CD4-positive, alpha-beta memory T cell (primary cell): ENCODE measurements around the gene OGFR. TPM values are rescaled to one million over a fixed set of nuclear protein-coding genes. Genes with fewer than 3 reads are reported as not detected.

Source experiments
- CTCF ChIA-PET: fragments of 350-600 bp; sonication (Branson Sonifier 250); formaldehyde crosslinking; loops from one replicate; lab custom pipeline; 2021; ENCODE audit warnings: inconsistent platforms; ENCODE audit not compliant: partially characterized antibody; lab: Charles Lee
- POLR2A ChIA-PET: fragments of 350-600 bp; sonication (Branson Sonifier 250); formaldehyde crosslinking; loops from one replicate; lab custom pipeline; 2021; ENCODE audit not compliant: partially characterized antibody; lab: Charles Lee
- DNase-seq, 5 donors: peaks; one replicate each; pipeline versions ENCODE4 v3.0.0 to v3.0.0-alpha.2; 2020 to 2022; ENCODE audit warnings: mixed read lengths in 1 of 5
- H3K27ac ChIP-seq: one replicate; pipeline ENCODE4 v1.7.0; 2013; ENCODE audit warnings: low read depth, low read length
- H3K27me3 ChIP-seq: 2 replicates; pipeline ENCODE4 v1.7.0; 2013; ENCODE audit warnings: mild to moderate bottlenecking, low read length, moderate library complexity; ENCODE audit not compliant: insufficient read depth
- H3K36me3 ChIP-seq: 2 replicates; pipeline ENCODE4 v1.7.0; 2013; ENCODE audit warnings: mild to moderate bottlenecking, low read length, moderate library complexity; ENCODE audit not compliant: insufficient read depth
- H3K4me1 ChIP-seq: 2 replicates; pipeline ENCODE4 v1.7.0; 2013; ENCODE audit warnings: mild to moderate bottlenecking, low read length, moderate library complexity; ENCODE audit not compliant: insufficient read depth
- H3K4me3 ChIP-seq, 2 donors: one replicate each; pipeline ENCODE4 v1.7.0; 2013; ENCODE audit warnings: low read length in 2 of 2, mild to moderate bottlenecking in 1 of 2
- H3K9me3 ChIP-seq, 2 donors: one replicate each; pipeline ENCODE4 v1.7.0; 2013; ENCODE audit warnings: low read length in 2 of 2, control low read depth in 1 of 2; ENCODE audit not compliant: control insufficient read depth in 1 of 2
- H3K27ac Mint-ChIP-seq, 7 donors: one replicate each; pipeline ENCODE4 v1.8.0; 2020 to 2021; ENCODE audit warnings: mixed read lengths in 7 of 7, mild to moderate bottlenecking in 6 of 7, inconsistent platforms in 3 of 7, moderate library complexity in 3 of 7
- H3K27me3 Mint-ChIP-seq, 2 donors: one replicate each; pipeline ENCODE4 v1.8.0; 2020 to 2021; ENCODE audit warnings: mixed read lengths in 2 of 2
- H3K36me3 Mint-ChIP-seq, 2 donors: one replicate each; pipeline ENCODE4 v1.8.0; 2020 to 2021; ENCODE audit warnings: mixed read lengths in 2 of 2, inconsistent platforms in 1 of 2, mild to moderate bottlenecking in 1 of 2
- H3K4me1 Mint-ChIP-seq, 4 donors: one replicate each; pipeline ENCODE4 v1.8.0; 2020 to 2021; ENCODE audit warnings: mixed read lengths in 4 of 4, mild to moderate bottlenecking in 1 of 4
- H3K4me3 Mint-ChIP-seq, 8 donors: one replicate each; pipeline ENCODE4 v1.8.0; 2020 to 2021; ENCODE audit warnings: mixed read lengths in 8 of 8, mild to moderate bottlenecking in 7 of 8, moderate library complexity in 6 of 8, inconsistent platforms in 3 of 8
- H3K9me3 Mint-ChIP-seq, 8 donors: one replicate each; pipeline ENCODE4 v1.8.0; 2020 to 2021; ENCODE audit warnings: mixed read lengths in 8 of 8, mild to moderate bottlenecking in 5 of 8, inconsistent platforms in 3 of 8, moderate library complexity in 1 of 8
- intact Hi-C: fragments of 100-400 bp; cut with micrococcal nuclease; formaldehyde crosslinking; loops from one replicate; pipeline ENCODE4 v1.15.1; 2023
- polyA plus RNA-seq, 2 donors: library from polyadenylated mRNA; unstranded; fragments of 300-500 nt; fragmentation: Illumina TruSeq; gene quantifications; one replicate each; pipeline ENCODE4 v1.2.3, GENCODE V29; 2021
- total RNA-seq, 2 experiments: library from RNA; stranded (reverse); gene quantifications; one replicate each; pipeline ENCODE4 v1.2.3, GENCODE V29; 2021

The OGFR gene
- total and polyA plus RNA-seq, 4 experiments from 2014 or later: 13.8 to 75.9 (median 69.4) TPM

- H3K36me3 ChIP-seq: peaks cover 37% of the 10 kb centered on the region
- no peaks in the 10 kb centered on the region for H3K9me3 Mint-ChIP-seq
- POLR2A ChIA-PET: interaction anchor here (1.9 to 3.0 kb wide), 3 partner anchors 14 to 70 kb away, joined by 8 to 31 read pairs (median 9); partner anchors contain the start of gene MRGBP
Observed at GRCh38 chr20:62809530-62810428, 5.1 kb downstream of the OGFR start.

GRCh38 chr20:62811320-62811719, 6.7 kb downstream of the OGFR start:
- intact Hi-C loops: no loop called here
- peaks cover 38% of the 10 kb centered on the region for H3K4me1 ChIP-seq
- H3K36me3 ChIP-seq: peaks cover 37% of the 10 kb centered on the region
- H3K4me3 ChIP-seq: no peak overlapping the region
- DNase-seq: no peak
- no peak overlapping the region for H3K4me3 Mint-ChIP-seq
- H3K27me3 ChIP-seq: peaks cover 4% of the 10 kb centered on the region
- H3K4me1 Mint-ChIP-seq: peaks cover 8 to 34% (median 21%) of the 10 kb centered on the region in 4 donors
- peaks cover 5 to 29% of the 10 kb centered on the region in 2 donors for H3K36me3 Mint-ChIP-seq
- no peak overlapping the region for H3K27ac Mint-ChIP-seq
- H3K27ac ChIP-seq: no peak overlapping the region
- ChIA-PET POLR2A (interaction anchor here (1.1 to 2.6 kb wide), 2 partner anchors 17 to 51 kb away, joined by 3 to 8 read pairs; no protein-coding TSS in a partner anchor), CTCF (no interaction called here)
- peaks cover 8 to 9% of the 10 kb centered on the region in 2 donors for H3K27me3 Mint-ChIP-seq
- H3K9me3 ChIP-seq: no peaks in the 10 kb centered on the region
- no peaks in the 10 kb centered on the region for H3K9me3 Mint-ChIP-seq

More at GRCh38 chr20:62809530-62810428, 5.1 kb downstream of the OGFR start:
- Histone ChIP-seq H3K27ac (no peak overlapping the region), H3K9me3 (no peaks in the 10 kb centered on the region), H3K27me3 (no peaks in the 10 kb centered on the region), H3K4me1 (peaks cover 31% of the 10 kb centered on the region), H3K4me3 (no peak overlapping the region)
- H3K27ac Mint-ChIP-seq: no peak overlapping the region
- H3K4me3 Mint-ChIP-seq: no peak overlapping the region
- CTCF ChIA-PET: interaction anchor here (1.1 to 3.0 kb wide), 8 partner anchors 13 to 310 kb away, joined by 3 to 23 read pairs (median 13); partner anchors contain the start of gene MRGBP
- H3K4me1 Mint-ChIP-seq: peaks cover 8 to 27% (median 18%) of the 10 kb centered on the region in 4 donors
- peaks cover 5 to 31% of the 10 kb centered on the region in 2 donors for H3K36me3 Mint-ChIP-seq
- DNase-seq: no peak
- peaks cover 0 to 2% of the 10 kb centered on the region in 2 donors for H3K27me3 Mint-ChIP-seq
- intact Hi-C loops: no loop called here

DNA sequence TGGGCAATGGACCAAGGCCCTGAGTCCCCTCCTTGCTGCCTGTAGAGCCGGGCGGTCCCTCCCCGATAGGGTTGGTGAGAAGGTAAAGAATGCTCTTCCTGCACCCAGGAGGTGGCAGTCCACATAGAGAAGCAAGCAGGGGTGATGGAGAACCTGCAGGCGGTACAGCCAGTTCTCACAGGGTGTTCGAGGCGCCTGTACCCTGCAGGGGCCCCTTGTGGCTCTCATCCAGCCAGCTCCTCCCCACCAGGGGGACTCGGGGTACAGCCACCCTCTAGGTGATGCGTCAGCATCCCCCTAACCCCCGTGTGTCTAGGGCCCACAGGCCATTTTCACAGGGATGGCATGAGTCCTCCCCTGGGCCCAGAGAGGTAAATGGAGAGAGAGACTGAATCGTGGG, 7.1 kb downstream of the OGFR start:
- intact Hi-C loops: no loop called here
- Mint-ChIP-seq H3K36me3 (peaks cover 5 to 27% of the 10 kb centered on the region in 2 donors), H3K27ac (no peak overlapping the region), H3K9me3 (no peaks in the 10 kb centered on the region), H3K4me3 (no peak overlapping the region), H3K27me3 (peaks cover 9% of the 10 kb centered on the region in 2 donors), H3K4me1 (peaks cover 6 to 30% (median 18%) of the 10 kb centered on the region in 4 donors)
- Histone ChIP-seq H3K4me3 (no peak overlapping the region), H3K27me3 (peaks cover 4% of the 10 kb centered on the region), H3K27ac (no peak overlapping the region), H3K9me3 (no peaks in the 10 kb centered on the region), H3K4me1 (peaks cover 37% of the 10 kb centered on the region), H3K36me3 (peaks cover 37% of the 10 kb centered on the region)
- POLR2A ChIA-PET: interaction anchor here (0.7 to 2.6 kb wide), 3 partner anchors 17 to 72 kb away, joined by 3 to 8 read pairs (median 3); no protein-coding TSS in a partner anchor
- no peak for DNase-seq
- CTCF ChIA-PET: no interaction called here

DNA sequence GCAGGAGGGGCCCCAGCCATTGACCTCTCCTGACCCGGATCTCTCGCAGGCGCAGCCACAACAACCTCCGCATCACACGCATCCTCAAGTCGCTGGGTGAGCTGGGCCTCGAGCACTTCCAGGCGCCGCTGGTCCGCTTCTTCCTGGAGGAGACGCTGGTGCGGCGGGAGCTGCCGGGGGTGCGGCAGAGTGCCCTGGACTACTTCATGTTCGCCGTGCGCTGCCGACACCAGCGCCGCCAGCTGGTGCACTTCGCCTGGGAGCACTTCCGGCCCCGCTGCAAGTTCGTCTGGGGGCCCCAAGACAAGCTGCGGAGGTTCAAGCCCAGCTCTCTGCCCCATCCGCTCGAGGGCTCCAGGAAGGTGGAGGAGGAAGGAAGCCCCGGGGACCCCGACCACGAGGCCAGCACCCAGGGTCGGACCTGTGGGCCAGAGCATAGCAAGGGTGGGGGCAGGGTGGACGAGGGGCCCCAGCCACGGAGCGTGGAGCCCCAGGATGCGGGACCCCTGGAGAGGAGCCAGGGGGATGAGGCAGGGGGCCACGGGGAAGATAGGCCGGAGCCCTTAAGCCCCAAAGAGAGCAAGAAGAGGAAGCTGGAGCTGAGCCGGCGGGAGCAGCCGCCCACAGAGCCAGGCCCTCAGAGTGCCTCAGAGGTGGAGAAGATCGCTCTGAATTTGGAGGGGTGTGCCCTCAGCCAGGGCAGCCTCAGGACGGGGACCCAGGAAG, 7.7 kb downstream of the OGFR start:
- Histone ChIP-seq H3K4me3 (no peak overlapping the region), H3K27me3 (peaks cover 4% of the 10 kb centered on the region), H3K9me3 (no peaks in the 10 kb centered on the region), H3K27ac (no peak overlapping the region), H3K36me3 (peaks cover 37% of the 10 kb centered on the region), H3K4me1 (peaks cover 31% of the 10 kb centered on the region)
- ChIA-PET CTCF (no interaction called here), POLR2A (interaction anchor here (0.7 to 2.6 kb wide), 3 partner anchors 18 to 73 kb away, joined by 3 to 8 read pairs (median 3); no protein-coding TSS in a partner anchor)
- H3K27me3 Mint-ChIP-seq: peaks cover 9% of the 10 kb centered on the region in 2 donors
- H3K9me3 Mint-ChIP-seq: no peaks in the 10 kb centered on the region
- intact Hi-C loops: no loop called here
- H3K36me3 Mint-ChIP-seq: peaks cover 5 to 24% of the 10 kb centered on the region in 2 donors
- peaks cover 4 to 26% (median 17%) of the 10 kb centered on the region in 4 donors for H3K4me1 Mint-ChIP-seq
- no peak for DNase-seq
- H3K4me3 Mint-ChIP-seq: no peak overlapping the region
- H3K27ac Mint-ChIP-seq: no peak overlapping the region

- no peaks in the 10 kb centered on the region for H3K9me3 Mint-ChIP-seq
- Histone ChIP-seq H3K27ac (no peak overlapping the region), H3K9me3 (no peaks in the 10 kb centered on the region), H3K27me3 (peaks cover 8% of the 10 kb centered on the region), H3K4me3 (no peak overlapping the region), H3K36me3 (peaks cover 32% of the 10 kb centered on the region), H3K4me1 (peaks cover 26% of the 10 kb centered on the region)
- intact Hi-C loops: no loop called here
- DNase-seq: no peak
- H3K27ac Mint-ChIP-seq: no peak overlapping the region
- H3K4me3 Mint-ChIP-seq: no peak overlapping the region
- peaks cover 4 to 21% (median 15%) of the 10 kb centered on the region in 4 donors for H3K4me1 Mint-ChIP-seq
- POLR2A ChIA-PET: no interaction called here
- CTCF ChIA-PET: no interaction called here
- peaks cover 5 to 21% of the 10 kb centered on the region in 2 donors for H3K36me3 Mint-ChIP-seq
- peaks cover 9% of the 10 kb centered on the region in 2 donors for H3K27me3 Mint-ChIP-seq
Observed at GRCh38 chr20:62812907-62813200, 8.2 kb downstream of the OGFR start.

GRCh38 chr20:62813588-62813987, 9.0 kb downstream of the OGFR start:
- Histone ChIP-seq H3K27ac (no peak overlapping the region), H3K36me3 (peaks cover 29% of the 10 kb centered on the region), H3K27me3 (peaks cover 14% of the 10 kb centered on the region), H3K9me3 (no peaks in the 10 kb centered on the region), H3K4me1 (peaks cover 21% of the 10 kb centered on the region), H3K4me3 (no peak overlapping the region)
- peaks cover 0 to 16% of the 10 kb centered on the region in 2 donors for H3K36me3 Mint-ChIP-seq
- DNase-seq: no peak
- no peak overlapping the region for H3K27ac Mint-ChIP-seq
- peaks cover 2 to 14% (median 9%) of the 10 kb centered on the region in 4 donors for H3K4me1 Mint-ChIP-seq
- peaks cover 12% of the 10 kb centered on the region in 2 donors for H3K27me3 Mint-ChIP-seq
- ChIA-PET CTCF (no interaction called here), POLR2A (no interaction called here)
- H3K4me3 Mint-ChIP-seq: no peak overlapping the region
- no peaks in the 10 kb centered on the region for H3K9me3 Mint-ChIP-seq
- intact Hi-C loops: no loop called here
